GM18526 (cell line): ENCODE data around the gene PEPD.

Source experiments
- POLR2A ChIP-seq: IDR thresholded peaks from 3 replicates; pipeline ENCODE4 v1.6.1; 2011; ENCODE audit not compliant: insufficient read length; ENCODE audit errors: extremely low read depth

Gene PEPD

GRCh38 chr19:33394723-33395560 lies 126.6 kb downstream of the PEPD start:
- no peak for TF ChIP-seq POLR2A

GRCh38 chr19:33394006-33394722 lies 127.4 kb downstream of the PEPD start:
- TF ChIP-seq POLR2A: no peak

GRCh38 chr19:33393286-33394005 lies 128.1 kb downstream of the PEPD start:
- TF ChIP-seq POLR2A: no peak

- TF ChIP-seq POLR2A: no peak
Observed at GRCh38 chr19:33392341-33393285, 129.0 kb downstream of the PEPD start.

- no peak for TF ChIP-seq POLR2A
Observed at GRCh38 chr19:33391631-33392249, 129.9 kb downstream of the PEPD start.

GRCh38 chr19:33390908-33391630 lies 130.5 kb downstream of the PEPD start:
- no peak for TF ChIP-seq POLR2A

GRCh38 chr19:33390101-33390907 lies 131.3 kb downstream of the PEPD start:
- no peak for TF ChIP-seq POLR2A

GRCh38 chr19:33389421-33390100 lies 132.0 kb downstream of the PEPD start:
- TF ChIP-seq POLR2A: no peak

GRCh38 chr19:33388725-33389420 lies 132.7 kb downstream of the PEPD start:
- no peak for TF ChIP-seq POLR2A

GRCh38 chr19:33388231-33388724 lies 133.3 kb downstream of the PEPD start:
- TF ChIP-seq POLR2A: no peak

GRCh38 chr19:33387351-33388230 lies 134.0 kb downstream of the PEPD start:
- TF ChIP-seq POLR2A: no peak
